GM12878 (cell line): ENCODE measurements around the gene MYCBP2. TPM values are rescaled to one million over a fixed set of nuclear protein-coding genes. Genes with fewer than 3 reads are reported as not detected.

Experiments
- ATAC-seq: fragments of 200-7000 bp; cut with Tn5 transposase; 3 replicates; pipeline ENCODE4 v1.9.1; 2020; ENCODE audit warnings: mild to moderate bottlenecking, moderate library complexity
- BruUV-seq: library from RNA; stranded (reverse); fragments of 400-500 nt; replicated peaks from 2 replicates; lab custom pipeline; 2021; lab: Mats Ljungman, UMichigan
- CTCF ChIA-PET: fragments of 300-600 bp; sonication (Branson Sonifier 250); formaldehyde crosslinking; extraction: SDS; loops from one replicate; lab custom pipeline; 2021; ENCODE audit warnings: inconsistent platforms; lab: Yijun Ruan, JAX
- POLR2A ChIA-PET: fragments of 350-600 bp; formaldehyde crosslinking; extraction: SDS; loops from one replicate; lab custom pipeline; 2021; ENCODE audit warnings: inconsistent platforms; lab: Charles Lee
- RAD21 ChIA-PET: fragments of 300-600 bp; sonication (Branson Sonifier 250); formaldehyde crosslinking; loops from one replicate; lab custom pipeline; 2023; ENCODE audit warnings: antibody characterized with exemption; ENCODE audit not compliant: unreplicated experiment; lab: Charles Lee
- SMC1A ChIA-PET: fragments of 300-600 bp; sonication (Branson Sonifier 250); formaldehyde crosslinking; loops from one replicate; lab custom pipeline; 2023; ENCODE audit not compliant: unreplicated experiment, uncharacterized antibody; lab: Charles Lee
- DNase-seq: peaks from one replicate; pipeline ENCODE4 v3.0.0-alpha.2; 2011; ENCODE audit warnings: low read depth, low spot score
- FAIRE-seq: peaks from 3 replicates; lab custom pipeline; 2011; peaks lifted over from hg19 to GRCh38; lab: Jason Lieb, UNC
- H2AFZ ChIP-seq: 2 replicates; pipeline ENCODE4 v1.6.0; 2011; ENCODE audit warnings: low read depth, low read length, control low read depth; ENCODE audit not compliant: control insufficient read depth
- H3K27ac ChIP-seq: 2 replicates; pipeline ENCODE4 v1.5.1; 2011; ENCODE audit warnings: control low read depth; ENCODE audit not compliant: control insufficient read depth, insufficient read depth
- H3K27me3 ChIP-seq, 2 experiments: replicated peaks in 1 of 2; 2 replicates each; pipeline versions ENCODE4 v1.6.0 to v1.6.1; 2011; ENCODE audit warnings: low read length in 1 of 2; ENCODE audit not compliant: control insufficient read depth in 2 of 2, insufficient read depth in 2 of 2
- H3K36me3 ChIP-seq, 2 experiments: 2 replicates each; pipeline ENCODE4 v1.5.1; 2011; ENCODE audit warnings: low read length in 1 of 2; ENCODE audit not compliant: control insufficient read depth in 2 of 2, insufficient read depth in 2 of 2
- H3K4me1 ChIP-seq: 2 replicates; pipeline ENCODE4 v1.6.1; 2011; ENCODE audit warnings: mild to moderate bottlenecking, low read length, moderate library complexity, mixed read lengths; ENCODE audit not compliant: control insufficient read depth, insufficient read depth
- H3K4me2 ChIP-seq: 2 replicates; pipeline ENCODE4 v1.6.0; 2011; ENCODE audit warnings: control low read depth; ENCODE audit not compliant: control insufficient read depth, insufficient read depth
- H3K4me3 ChIP-seq: fragments of 200-600 bp; sonication (generic); 2 replicates; pipeline ENCODE4 v1.5.1; 2016
- H3K79me2 ChIP-seq: 2 replicates; pipeline ENCODE4 v1.6.0; 2011; ENCODE audit warnings: low read length; ENCODE audit not compliant: control insufficient read depth, insufficient read depth
- H3K9ac ChIP-seq: 2 replicates; pipeline ENCODE4 v1.8.0; 2011; ENCODE audit warnings: low read length, control low read depth, mixed read lengths; ENCODE audit not compliant: control insufficient read depth, insufficient read depth
- H3K9me3 ChIP-seq: replicated peaks from 3 replicates; pipeline ENCODE4 v1.5.1; 2011; ENCODE audit warnings: mild to moderate bottlenecking, low read length; ENCODE audit not compliant: control insufficient read depth, insufficient read depth
- H4K20me1 ChIP-seq: 2 replicates; pipeline ENCODE4 v1.6.0; 2011; ENCODE audit not compliant: control insufficient read depth, insufficient read depth
- ASH2L ChIP-seq: fragments of 300-600, 200-600 bp; sonication (generic); IDR thresholded peaks from 2 replicates; pipeline ENCODE4 v1.6.1; 2017; ENCODE audit warnings: low read depth, mild to moderate bottlenecking, borderline replicate concordance
- IKZF1 ChIP-seq: fragments of 450-650 bp; conservative IDR thresholded peaks from 2 replicates; pipeline ENCODE4 v1.6.1; 2017; ENCODE audit warnings: antibody characterized with exemption, mild to moderate bottlenecking
- IKZF2 ChIP-seq, 2 experiments: fragments of 450-650 bp; IDR thresholded peaks; 2 replicates each; pipeline ENCODE4 v1.6.1; 2017; ENCODE audit warnings: mild to moderate bottlenecking in 2 of 2, moderate library complexity in 2 of 2
- RAD21 ChIP-seq: IDR thresholded peaks from 2 replicates; pipeline ENCODE4 v1.6.1; 2011; ENCODE audit warnings: mild to moderate bottlenecking, low read depth, low read length, moderate library complexity; ENCODE audit not compliant: insufficient read depth
- SMC3 ChIP-seq: IDR thresholded peaks from 2 replicates; pipeline ENCODE4 v1.6.1; 2011; ENCODE audit warnings: low read length, improper control_type of control experiment, borderline replicate concordance
- YY1 ChIP-seq: IDR thresholded peaks from 2 replicates; pipeline ENCODE4 v1.6.1; 2011; ENCODE audit warnings: low read depth, mild to moderate bottlenecking, low read length
- WGBS: methylation state at CpG from one replicate; pipeline ENCODE4 v1.1.6; 2016; ENCODE audit warnings: low lambda C conversion rate; ENCODE audit not compliant: insufficient replicate concordance, insufficient coverage; ENCODE audit errors: missing lambda C conversion rate; 5-methylcytosine and 5-hydroxymethylcytosine counted together
- in situ Hi-C: fragments of 300-500 bp; cut with MboI; formaldehyde crosslinking; loops from 9 replicates; pipeline ENCODE4 v1.14.3; 2018; ENCODE audit warnings: mixed read lengths
- intact Hi-C: fragments of 100-400 bp; cut with micrococcal nuclease; formaldehyde crosslinking; loops from one replicate; pipeline ENCODE4 v1.14.2; 2022; ENCODE audit not compliant: unreplicated experiment
- polyA plus RNA-seq, 11 experiments: library from polyadenylated mRNA; depleted of rRNA in 4 of 11; unstranded in 6 of 11; stranded (reverse) in 5 of 11; fragments of >200 nt; fragmentation: Nextera tagmentation in 4 of 11; fragmentation: Illumina TruSeq in 1 of 11; extraction: Ambion mirVana in 4 of 11; extraction: Trizol in 1 of 11; gene quantifications; 1 replicate in 1 of 11; 2 replicates in 10 of 11; pipeline versions ENCODE4 v1.2.1 to v1.2.3, GENCODE V29; 2011 to 2016; ENCODE audit warnings: inconsistent platforms in 2 of 11, missing spikeins in 2 of 11, low read depth in 1 of 11
- total RNA-seq, 4 experiments: library from RNA; depleted of rRNA in 3 of 4; stranded (reverse); fragments of >200 nt in 3 of 4; fragmentation: Illumina TruSeq in 1 of 4; extraction: Trizol in 1 of 4; gene quantifications; 2 replicates each; pipeline versions ENCODE4 v1.2.1 to v1.2.3, GENCODE V29; 2013 to 2021
- TF ChIP-seq, protein P1 (sequence below), 3 experiments: IDR thresholded peaks in 2 of 3; conservative IDR thresholded peaks in 1 of 3; 2 replicates each; pipeline ENCODE4 v1.5.1; 2011; ENCODE audit warnings: low read depth in 3 of 3, low read length in 3 of 3, mild to moderate bottlenecking in 3 of 3, control low read depth in 2 of 3, moderate library complexity in 2 of 3, inconsistent platforms in 1 of 3, mixed read lengths in 1 of 3; ENCODE audit not compliant: control insufficient read depth in 2 of 3, insufficient read depth in 1 of 3; ENCODE audit errors: extremely low read depth in 1 of 3

MYCBP2 gene
- total and polyA plus RNA-seq, 10 of the 15 experiments (the other 5 are each of a cell fraction or from before 2014, with no cell fraction given) = 51.9 to 152 (median 98.2) TPM

GRCh38 chr13:77002590-77003190 is 324.2 kb downstream of the MYCBP2 start:
- POLR2A ChIA-PET = interaction anchor here (0.6 to 2.1 kb wide), 3 partner anchors 10 to 18 kb away, joined by 3 to 16 read pairs (median 4); partner anchors contain the start of gene CLN5
- Histone ChIP-seq H3K4me3 (no peak overlapping the region), H3K4me1 (0 out of 2 replicates have a peak, but pooled peaks cover 3% of the 10 kb centered on the region), H3K79me2 (no peaks in the 10 kb centered on the region), H3K27me3 (no peaks in the 10 kb centered on the region), H3K9ac (no peak overlapping the region), H3K9me3 (no peaks in the 10 kb centered on the region), H3K36me3 (peaks cover 1 to 16% of the 10 kb centered on the region in 2 experiments)
- intact Hi-C loops (no loop called here), in situ Hi-C loops (loop anchor here (25.0 kb wide), 1 partner anchor 1635 kb away; no protein-coding TSS in a partner anchor)
- CTCF ChIA-PET = interaction anchor here (0.6 to 5.7 kb wide), 22 partner anchors 10 to 1530 kb away, joined by 3 to 47 read pairs (median 4); partner anchors contain the start of gene CLN5
- RAD21 ChIA-PET = interaction anchor here (1.2 to 1.5 kb wide), 5 partner anchors 21 to 99 kb away, joined by 3 to 6 read pairs (median 4); no protein-coding TSS in a partner anchor
- no TSS peak for BruUV-seq
- DNase-seq (no peak), ATAC-seq (peak; percentile 47), FAIRE-seq (no peak)
- SMC1A ChIA-PET = interaction anchor here (0.6 to 2.1 kb wide), 10 partner anchors 9 to 978 kb away, joined by 3 to 11 read pairs (median 4); partner anchors contain the start of gene CLN5
- WGBS = 69% methylated on average over 7 of the region's 7 CpGs
- TF ChIP-seq IKZF2 (IDR thresholded peaks at IDR 0.05) (0 out of 4 replicates have a peak, but pooled peaks of 1 of the 2 experiments have one; percentile 24), IKZF1 (0 out of 2 replicates have a peak, but pooled peaks have one; percentile 27), ASH2L (no peak), YY1 (no peak), RAD21 (peak; percentile 34; the same call in 1 of the 2 replicates), SMC3 (peak; percentile 20; the same call in 1 of the 2 replicates)
- TF ChIP-seq, protein P1, sequence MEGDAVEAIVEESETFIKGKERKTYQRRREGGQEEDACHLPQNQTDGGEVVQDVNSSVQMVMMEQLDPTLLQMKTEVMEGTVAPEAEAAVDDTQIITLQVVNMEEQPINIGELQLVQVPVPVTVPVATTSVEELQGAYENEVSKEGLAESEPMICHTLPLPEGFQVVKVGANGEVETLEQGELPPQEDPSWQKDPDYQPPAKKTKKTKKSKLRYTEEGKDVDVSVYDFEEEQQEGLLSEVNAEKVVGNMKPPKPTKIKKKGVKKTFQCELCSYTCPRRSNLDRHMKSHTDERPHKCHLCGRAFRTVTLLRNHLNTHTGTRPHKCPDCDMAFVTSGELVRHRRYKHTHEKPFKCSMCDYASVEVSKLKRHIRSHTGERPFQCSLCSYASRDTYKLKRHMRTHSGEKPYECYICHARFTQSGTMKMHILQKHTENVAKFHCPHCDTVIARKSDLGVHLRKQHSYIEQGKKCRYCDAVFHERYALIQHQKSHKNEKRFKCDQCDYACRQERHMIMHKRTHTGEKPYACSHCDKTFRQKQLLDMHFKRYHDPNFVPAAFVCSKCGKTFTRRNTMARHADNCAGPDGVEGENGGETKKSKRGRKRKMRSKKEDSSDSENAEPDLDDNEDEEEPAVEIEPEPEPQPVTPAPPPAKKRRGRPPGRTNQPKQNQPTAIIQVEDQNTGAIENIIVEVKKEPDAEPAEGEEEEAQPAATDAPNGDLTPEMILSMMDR (IDR thresholded peaks at IDR 0.05 in 2 of 3, conservative IDR thresholded peaks at IDR 0.05 in 1 of 3; ENCODE audit: control insufficient read depth in 2 of 3, extremely low read depth in 1 of 3, insufficient read depth in 1 of 3, low read depth in 3 of 3, low read length in 3 of 3) = peak; percentile 44 to 56 (median 54); a peak in 4 of 6 replicates
- TF ChIP-seq, all 136 proteins: peak for 5
- no peak overlapping the region for H3K27ac ChIP-seq
- no peak overlapping the region for H2AFZ ChIP-seq
- no peaks in the 10 kb centered on the region for H4K20me1 ChIP-seq
- no peak overlapping the region for H3K4me2 ChIP-seq
